SU-DHL-6 (cell line): ENCODE measurements around the gene ITPR2.

Experiments
- EZH2phosphoT487 ChIP-seq: fragments of 200-600 bp; sonication (generic), shearing (Covaris generic); conservative IDR thresholded peaks from 2 replicates; pipeline ENCODE4 v1.6.1; 2018; ENCODE audit warnings: mild to moderate bottlenecking, antibody characterized with exemption, low read length, moderate library complexity, mixed read lengths
- TF ChIP-seq, protein P1 (sequence below): fragments of 200-600 bp; sonication (generic); IDR thresholded peaks from one replicate; pipeline ENCODE4 v1.5.1; 2017; ENCODE audit warnings: antibody characterized with exemption, mild to moderate bottlenecking, low read length, moderate library complexity; ENCODE audit not compliant: insufficient read depth, poor library complexity, severe bottlenecking

DNA sequence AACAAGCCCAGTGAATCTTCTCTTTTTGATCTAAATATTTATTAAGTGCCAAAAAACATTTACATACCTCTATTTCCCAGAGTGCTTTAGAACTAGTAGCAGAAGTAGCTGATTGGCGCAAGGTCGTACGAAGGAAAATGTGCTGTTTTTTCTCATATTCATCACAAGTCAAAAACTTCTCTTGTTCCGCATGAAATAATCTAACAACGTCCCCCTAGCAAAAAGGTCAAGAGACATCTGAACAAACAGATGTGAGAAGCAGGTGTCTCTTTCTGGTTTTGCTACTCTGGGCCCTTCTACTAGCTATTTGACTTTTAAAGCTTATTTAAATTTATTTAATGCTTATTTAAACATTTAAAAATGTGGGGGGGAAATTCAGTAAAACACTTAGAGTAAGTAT lies 117.8 kb downstream of the ITPR2 start:
- TF ChIP-seq, protein P1, sequence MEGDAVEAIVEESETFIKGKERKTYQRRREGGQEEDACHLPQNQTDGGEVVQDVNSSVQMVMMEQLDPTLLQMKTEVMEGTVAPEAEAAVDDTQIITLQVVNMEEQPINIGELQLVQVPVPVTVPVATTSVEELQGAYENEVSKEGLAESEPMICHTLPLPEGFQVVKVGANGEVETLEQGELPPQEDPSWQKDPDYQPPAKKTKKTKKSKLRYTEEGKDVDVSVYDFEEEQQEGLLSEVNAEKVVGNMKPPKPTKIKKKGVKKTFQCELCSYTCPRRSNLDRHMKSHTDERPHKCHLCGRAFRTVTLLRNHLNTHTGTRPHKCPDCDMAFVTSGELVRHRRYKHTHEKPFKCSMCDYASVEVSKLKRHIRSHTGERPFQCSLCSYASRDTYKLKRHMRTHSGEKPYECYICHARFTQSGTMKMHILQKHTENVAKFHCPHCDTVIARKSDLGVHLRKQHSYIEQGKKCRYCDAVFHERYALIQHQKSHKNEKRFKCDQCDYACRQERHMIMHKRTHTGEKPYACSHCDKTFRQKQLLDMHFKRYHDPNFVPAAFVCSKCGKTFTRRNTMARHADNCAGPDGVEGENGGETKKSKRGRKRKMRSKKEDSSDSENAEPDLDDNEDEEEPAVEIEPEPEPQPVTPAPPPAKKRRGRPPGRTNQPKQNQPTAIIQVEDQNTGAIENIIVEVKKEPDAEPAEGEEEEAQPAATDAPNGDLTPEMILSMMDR: no peak
- TF ChIP-seq EZH2phosphoT487: no peak
